ENCODE measurements around the gene KRT12. TPM values are rescaled to one million over a fixed set of nuclear protein-coding genes. Genes with fewer than 3 reads are reported as not detected.

Gene KRT12
- total and polyA plus RNA-seq, 9 of the 15 experiments (the other 6 are each of a cell fraction or from before 2014, with no cell fraction given) = 0.18 to 7.0 (median 2.2) TPM

- TF ChIP-seq VEZF1 (CRISPR knock-in tag; IDR thresholded peaks at IDR 0.05) = peak; percentile 65; the same call in 1 of the 2 replicates
- TF ChIP-seq ZNF717 (CRISPR knock-in tag; IDR thresholded peaks at IDR 0.05) = no peak
- TF ChIP-seq ZNF217 (CRISPR knock-in tag; IDR thresholded peaks at IDR 0.05) = no peak
- no peak for TF ChIP-seq TSC22D4 (tag; IDR thresholded peaks at IDR 0.05)
- TF ChIP-seq EGR1 (conservative IDR thresholded peaks at IDR 0.05) = no peak
- no peak for TF ChIP-seq KAT2B (IDR thresholded peaks at IDR 0.05; ENCODE audit: low read depth, low read length)
- peak in 1 of 2 experiments; percentile 75; a peak in 2 of 4 replicates for TF ChIP-seq ZMIZ1 (IDR thresholded peaks at IDR 0.05; ENCODE audit: low read depth in 2 of 2, low read length in 2 of 2)
- no peak; the same call in 1 of the 2 replicates for TF ChIP-seq RBFOX2 (IDR thresholded peaks at IDR 0.05; ENCODE audit: low read depth, low read length)
- TF ChIP-seq NR0B1 (IDR thresholded peaks at IDR 0.05; ENCODE audit: partially characterized antibody) = no peak
- peak; percentile 57 for TF ChIP-seq ARHGAP35 (IDR thresholded peaks at IDR 0.05; ENCODE audit: partially characterized antibody)
- no peak for TF ChIP-seq ZNF57 (CRISPR knock-in tag; IDR thresholded peaks at IDR 0.05)
- no peak for TF ChIP-seq NELFE (IDR thresholded peaks at IDR 0.05; ENCODE audit: insufficient read depth, insufficient read length)
- peak in 1 of 2 experiments; percentile 77; a peak in 2 of 4 replicates for TF ChIP-seq ETV6 (IDR thresholded peaks at IDR 0.05; ENCODE audit: borderline replicate concordance in 1 of 2, low read depth in 2 of 2, low read length in 1 of 2)
- no peak for TF ChIP-seq ETV6 (CRISPR knock-in tag; IDR thresholded peaks at IDR 0.05; ENCODE audit: borderline replicate concordance)
- no peak for TF ChIP-seq ZNF253 (CRISPR knock-in tag; conservative IDR thresholded peaks at IDR 0.05)
- TF ChIP-seq ZNF592 (IDR thresholded peaks at IDR 0.05) = peak; percentile 77
These were observed 39.1 kb downstream of the KRT12 start (continued) for GRCh38 chr17:40827746-40828453.
